Measurements from ENCODE around the gene FAM83D. TPM values are rescaled to one million over a fixed set of nuclear protein-coding genes. Genes with fewer than 3 reads are reported as not detected.
"Not testable (repeated sequence)": the region's sequence is repeated elsewhere in the genome, so short reads cannot be mapped to it uniquely, and the experiment has no call there.

The FAM83D gene
- total RNA-seq, 1 donor from 2014 or later = 11.7 TPM

DNA sequence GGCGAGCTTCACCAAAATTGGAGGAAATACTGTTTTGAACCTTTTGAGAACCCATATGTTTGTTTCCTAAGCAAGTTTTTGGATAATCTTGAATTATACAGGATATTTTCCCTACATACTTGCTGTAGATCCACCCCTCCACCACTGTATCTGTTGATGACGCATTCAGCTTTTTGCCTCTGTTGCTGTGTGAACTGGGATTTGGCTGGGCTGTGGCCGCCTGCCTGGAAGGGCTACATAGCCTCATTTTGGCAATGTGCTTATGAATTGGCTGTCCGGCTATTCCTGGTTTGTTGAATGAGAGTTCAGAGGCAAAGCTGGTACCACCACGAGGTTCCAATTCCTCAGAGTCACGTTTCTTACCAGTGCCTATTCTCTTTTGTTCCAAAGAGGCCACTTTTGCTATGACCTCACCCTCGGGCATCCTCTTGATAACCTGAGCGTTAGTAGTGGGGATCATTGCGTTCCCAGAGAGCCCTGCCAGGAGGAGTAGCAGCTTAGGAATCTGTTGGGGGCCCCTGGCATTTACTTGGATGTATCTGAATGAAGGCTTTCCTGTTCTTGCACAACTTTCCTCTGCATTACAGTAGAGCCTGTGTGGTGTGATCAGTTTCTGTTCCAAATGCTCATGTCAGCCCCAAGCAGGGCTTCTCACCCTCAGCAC is 6.4 kb downstream of the FAM83D start:
- DNase-seq (ENCODE audit: extremely low read depth, low read depth, low spot score) = no peak

GRCh38 chr20:38934530-38934929 is 8.3 kb downstream of the FAM83D start:
- no peak for DNase-seq (ENCODE audit: extremely low read depth, low read depth, low spot score)

DNA sequence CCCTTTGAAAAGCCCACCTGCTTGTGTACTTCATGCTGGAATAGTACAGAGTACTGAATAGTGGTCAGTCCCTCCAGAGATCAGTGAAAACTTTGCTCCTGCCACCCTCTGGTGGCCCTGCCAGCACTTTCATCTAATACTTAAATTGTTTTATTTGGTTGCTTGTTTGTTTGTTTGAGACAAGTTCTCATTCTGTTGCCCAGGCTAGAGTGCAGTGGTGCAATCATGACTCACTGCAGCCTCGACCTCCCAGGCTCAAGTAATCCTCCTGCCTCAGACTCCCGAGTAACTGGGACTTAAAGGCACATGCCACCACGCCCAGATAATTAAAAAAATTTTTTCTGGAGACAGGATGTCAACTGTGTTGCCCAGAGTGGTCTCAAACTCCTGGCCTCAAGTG is 9.1 kb downstream of the FAM83D start:
- no peak for DNase-seq (ENCODE audit: extremely low read depth, low read depth, low spot score)

DNA sequence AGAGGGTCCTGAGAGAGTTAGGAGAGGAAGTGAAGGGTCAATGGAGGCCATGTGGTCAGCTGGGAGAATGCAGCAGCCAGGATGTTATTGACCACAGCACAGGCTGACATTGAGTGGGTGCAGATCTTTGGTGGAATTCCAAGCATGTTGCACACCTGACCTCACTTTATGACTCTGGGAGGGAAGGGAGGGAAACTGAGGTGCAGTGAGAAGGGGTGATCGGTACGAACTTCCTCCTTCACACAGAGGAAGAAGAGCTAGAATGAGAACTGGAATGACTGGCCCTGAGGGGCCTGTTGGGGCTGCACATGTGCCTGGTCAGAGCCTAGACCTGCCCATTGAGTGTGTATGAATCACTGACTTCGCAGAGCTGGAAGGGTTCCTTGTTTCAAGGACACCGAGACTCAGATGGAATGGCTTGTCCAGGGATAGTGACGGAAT is 9.8 kb downstream of the FAM83D start:
- no peak for DNase-seq (ENCODE audit: extremely low read depth, low read depth, low spot score)

DNA sequence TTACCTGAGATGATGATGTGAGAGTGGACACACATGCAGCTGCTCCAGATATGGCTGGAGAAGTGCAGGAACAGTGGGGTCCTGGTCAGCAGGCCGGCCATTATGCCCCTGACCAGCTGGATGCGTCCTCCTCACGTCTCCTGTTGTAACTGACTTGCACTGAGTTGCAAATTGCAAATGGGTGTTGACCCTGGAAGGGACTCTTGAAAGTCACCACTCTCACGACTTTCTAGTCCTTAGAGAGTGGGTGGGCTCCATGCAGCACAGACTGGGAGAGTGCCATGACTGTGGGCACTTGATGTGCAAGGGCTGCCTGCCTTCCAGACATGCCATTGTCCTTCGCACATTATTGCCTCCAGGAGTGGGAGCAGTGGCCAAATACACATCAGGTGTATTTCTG is 10.8 kb downstream of the FAM83D start:
- DNase-seq (ENCODE audit: extremely low read depth, low read depth, low spot score) = no peak

DNA sequence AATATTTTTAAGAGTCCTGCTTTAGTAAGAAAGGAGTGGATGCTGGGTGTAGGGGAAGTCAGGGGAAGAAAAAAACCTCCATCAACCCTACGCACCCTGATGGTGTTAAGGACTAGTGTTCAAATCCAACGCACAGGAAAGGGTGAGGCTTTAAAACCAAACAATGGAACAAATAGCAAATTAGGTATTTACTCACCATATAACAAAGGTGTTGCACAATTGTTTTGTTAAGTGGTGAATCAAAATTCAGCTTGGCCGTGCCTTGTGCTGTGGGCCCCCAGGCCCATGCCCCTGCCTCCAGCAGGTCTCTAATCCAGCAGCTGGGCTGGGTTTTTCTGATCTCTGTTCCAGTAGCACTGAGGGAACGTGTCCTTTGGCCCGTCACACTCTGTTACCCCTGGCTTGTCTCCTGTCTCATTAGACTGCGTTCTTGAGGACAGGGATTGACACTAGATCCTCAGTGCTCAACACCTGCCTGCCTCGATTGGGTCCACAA is 11.8 kb downstream of the FAM83D start:
- no peak for DNase-seq (ENCODE audit: extremely low read depth, low read depth, low spot score)

- DNase-seq (ENCODE audit: extremely low read depth, low read depth, low spot score) = no peak
These were observed 13.5 kb downstream of the FAM83D start for GRCh38 chr20:38939686-38940085.

GRCh38 chr20:38940644-38941043 is 14.4 kb downstream of the FAM83D start:
- DNase-seq (ENCODE audit: extremely low read depth, low read depth, low spot score) = no peak

GRCh38 chr20:38941726-38942389 is 15.6 kb downstream of the FAM83D start:
- no peak for DNase-seq (ENCODE audit: extremely low read depth, low read depth, low spot score)

DNA sequence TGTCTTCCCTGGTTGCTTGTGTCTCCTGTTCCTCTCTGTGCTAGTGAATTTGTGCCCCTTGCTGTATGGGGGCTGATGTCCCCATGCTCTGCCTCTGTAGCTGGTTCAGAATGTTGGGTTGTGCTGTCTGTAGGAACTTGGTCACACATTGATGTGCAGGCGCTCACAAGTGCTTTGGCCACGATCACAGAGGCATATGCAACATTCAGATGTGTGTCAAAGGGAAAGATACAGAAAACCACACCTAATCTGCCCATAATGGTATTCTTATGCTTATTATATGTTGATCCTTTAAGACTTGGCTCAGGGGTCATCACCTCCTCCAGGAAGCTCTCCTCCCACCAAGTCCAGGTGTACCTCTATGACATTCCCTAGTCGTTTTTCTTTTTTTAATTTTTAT is 18.8 kb downstream of the FAM83D start:
- no peak for DNase-seq (ENCODE audit: extremely low read depth, low read depth, low spot score)

GRCh38 chr20:38946836-38947235 is 20.6 kb downstream of the FAM83D start:
- DNase-seq (ENCODE audit: extremely low read depth, low read depth, low spot score) = no peak

- DNase-seq (ENCODE audit: extremely low read depth, low read depth, low spot score) = no peak
These were observed 21.7 kb downstream of the FAM83D start for GRCh38 chr20:38947931-38948362.

- no peak for DNase-seq (ENCODE audit: extremely low read depth, low read depth, low spot score)
These were observed 24.0 kb downstream of the FAM83D start for GRCh38 chr20:38950254-38950653.

DNA sequence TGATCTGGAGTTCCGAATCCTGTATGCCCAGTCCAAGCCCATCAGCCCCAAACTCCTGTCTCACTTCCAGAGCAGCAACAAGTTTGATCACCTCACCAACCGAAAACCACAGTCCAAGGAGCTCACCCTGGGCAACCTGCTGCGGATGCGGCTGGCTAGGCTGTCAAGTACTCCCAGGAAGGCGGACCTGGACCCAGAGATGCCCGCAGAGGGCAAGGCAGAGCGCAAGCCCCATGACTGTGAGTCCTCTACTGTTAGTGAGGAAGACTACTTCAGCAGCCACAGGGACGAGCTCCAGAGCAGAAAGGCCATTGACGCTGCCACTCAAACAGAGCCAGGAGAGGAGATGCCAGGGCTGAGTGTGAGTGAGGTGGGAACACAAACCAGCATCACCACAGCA is 25.4 kb downstream of the FAM83D start:
- DNase-seq (ENCODE audit: extremely low read depth, low read depth, low spot score) = no peak

DNA sequence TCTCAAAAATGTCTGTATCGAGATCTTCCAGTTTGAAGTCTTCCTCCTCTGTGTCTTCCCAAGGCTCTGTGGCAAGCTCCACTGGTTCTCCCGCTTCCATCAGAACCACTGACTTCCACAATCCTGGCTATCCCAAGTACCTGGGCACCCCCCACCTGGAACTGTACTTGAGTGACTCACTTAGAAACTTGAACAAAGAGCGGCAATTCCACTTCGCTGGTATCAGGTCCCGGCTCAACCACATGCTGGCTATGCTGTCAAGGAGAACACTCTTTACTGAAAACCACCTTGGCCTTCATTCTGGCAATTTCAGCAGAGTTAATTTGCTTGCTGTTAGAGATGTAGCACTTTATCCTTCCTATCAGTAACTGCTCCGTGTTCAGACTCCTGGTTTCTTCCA is 25.9 kb downstream of the FAM83D start:
- no peak for DNase-seq (ENCODE audit: extremely low read depth, low read depth, low spot score)

DNA sequence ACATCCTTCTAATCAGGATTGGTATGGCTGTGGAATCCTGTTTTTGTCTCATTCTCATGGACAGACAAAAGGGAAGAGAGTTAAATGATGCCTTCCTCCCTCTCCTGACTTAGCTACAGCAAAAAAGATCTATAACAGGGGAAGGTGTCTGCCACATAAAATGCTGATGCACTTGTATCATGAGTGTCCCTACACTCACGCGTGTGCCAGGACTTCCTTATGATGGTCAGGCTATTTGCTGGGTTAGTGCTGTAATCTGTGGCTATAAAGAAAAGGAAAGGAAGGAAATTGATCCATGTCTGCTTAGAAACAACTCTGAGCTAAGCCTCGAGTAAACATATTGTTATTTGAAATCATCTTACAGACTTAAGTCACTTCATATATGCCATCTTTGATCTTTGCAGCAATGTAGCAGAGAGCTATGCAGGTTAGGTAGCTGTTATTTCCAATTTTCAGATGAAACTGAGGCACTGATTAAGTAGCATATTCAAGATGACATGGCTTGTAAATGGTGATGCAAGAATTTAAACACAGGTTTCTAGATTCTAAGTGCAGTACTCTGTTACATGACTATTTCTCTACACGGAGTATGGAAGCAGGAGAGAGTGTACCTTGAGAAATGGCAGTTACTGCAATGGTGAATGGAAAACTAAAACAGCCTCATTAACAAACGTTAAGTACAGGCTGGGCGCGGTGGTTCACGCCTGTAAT is 27.6 kb downstream of the FAM83D start:
- DNase-seq (ENCODE audit: extremely low read depth, low read depth, low spot score) = no peak

DNA sequence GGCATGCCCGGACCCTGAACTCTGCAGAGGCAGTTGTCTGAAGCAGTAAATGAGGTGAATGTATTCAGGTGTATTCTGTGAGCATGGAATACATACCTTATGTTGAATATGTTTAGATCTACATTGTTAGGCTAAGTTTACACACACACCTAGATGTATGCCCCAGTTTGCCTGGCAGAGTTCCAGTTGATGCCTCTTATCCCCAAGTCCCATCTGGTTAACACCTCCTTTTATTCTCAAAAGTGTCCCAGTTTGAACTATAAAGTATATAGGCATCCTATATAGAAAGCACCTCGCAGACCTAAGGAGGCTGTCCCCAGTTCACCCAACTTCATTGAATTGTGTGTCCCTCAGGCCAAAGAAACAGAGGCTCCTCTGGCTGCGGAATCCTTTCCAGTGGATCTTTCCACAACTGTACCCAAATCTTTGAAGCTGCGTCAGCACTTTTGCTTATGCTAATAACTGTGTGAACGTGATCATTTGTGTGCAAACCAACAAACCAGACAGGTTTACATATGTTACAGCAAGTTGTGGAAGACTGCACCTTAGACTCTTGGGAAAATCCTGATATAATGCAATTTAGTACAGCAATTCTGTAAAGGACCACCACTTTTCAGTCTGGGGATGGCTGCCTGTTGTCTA is 31.1 kb downstream of the FAM83D start:
- DNase-seq (ENCODE audit: extremely low read depth, low read depth, low spot score) = no peak

DNA sequence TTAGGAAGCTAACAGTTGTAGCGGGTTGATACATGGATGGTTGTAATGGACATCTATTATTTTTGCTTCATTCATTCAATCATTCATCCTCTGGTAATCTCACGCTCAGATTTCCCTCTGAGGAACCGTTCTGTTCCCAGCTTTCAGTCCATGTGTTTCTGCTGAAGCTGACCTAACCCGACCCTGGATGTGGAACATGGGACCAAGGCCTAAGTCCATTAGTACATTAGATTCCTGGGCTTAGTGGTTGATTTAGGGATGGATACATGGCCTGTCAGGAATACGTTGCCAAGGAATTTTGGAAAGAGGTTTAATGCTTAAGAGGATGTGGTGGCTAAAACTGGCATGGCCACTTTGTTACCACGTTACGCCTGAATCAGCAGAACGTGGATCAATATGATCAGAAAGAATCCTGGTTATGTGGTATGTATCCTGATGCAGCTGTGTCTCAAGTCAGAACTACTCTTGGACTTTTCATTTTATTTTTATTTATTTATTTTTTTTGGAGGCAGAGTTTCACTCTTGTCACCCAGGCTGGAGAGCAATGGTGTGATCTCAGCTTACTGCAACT is 31.8 kb downstream of the FAM83D start:
- DNase-seq (ENCODE audit: extremely low read depth, low read depth, low spot score) = no peak

- DNase-seq (ENCODE audit: extremely low read depth, low read depth, low spot score) = not testable (repeated sequence)
These were observed 34.0 kb downstream of the FAM83D start for GRCh38 chr20:38960187-38960687.

- no peak for DNase-seq (ENCODE audit: extremely low read depth, low read depth, low spot score)
These were observed 35.4 kb downstream of the FAM83D start for GRCh38 chr20:38961530-38962043.
